GM19455 (cell line): Measurements from ENCODE around the gene TNP2.

Experiments
- ATAC-seq: cut with Tn5 transposase; IDR thresholded peaks from one replicate; pipeline ENCODE4 v1.9.1; 2021; ENCODE audit not compliant: unreplicated experiment

TNP2 gene

GRCh38 chr16:11240636-11241473 lies 28.3 kb downstream of the TNP2 start:
- ATAC-seq: no peak

- ATAC-seq: no peak
Measured at GRCh38 chr16:11239644-11240632, 29.2 kb downstream of the TNP2 start.

GRCh38 chr16:11238272-11239202 lies 30.6 kb downstream of the TNP2 start:
- ATAC-seq: no peak

- ATAC-seq: no peak
Measured at GRCh38 chr16:11236461-11237254, 32.5 kb downstream of the TNP2 start.

- no peak for ATAC-seq
Measured at GRCh38 chr16:11235703-11235991, 33.5 kb downstream of the TNP2 start.

- no peak for ATAC-seq
Measured at GRCh38 chr16:11234884-11235702, 34.0 kb downstream of the TNP2 start.

GRCh38 chr16:11233727-11234376 lies 35.3 kb downstream of the TNP2 start:
- ATAC-seq: no peak

- ATAC-seq: peak; percentile 70
Measured at GRCh38 chr16:11232852-11233726, 36.0 kb downstream of the TNP2 start.

- ATAC-seq: no peak
Measured at GRCh38 chr16:11232302-11232851, 36.7 kb downstream of the TNP2 start.

GRCh38 chr16:11231367-11231970 lies 37.7 kb downstream of the TNP2 start:
- ATAC-seq: no peak

- no peak for ATAC-seq
Measured at GRCh38 chr16:11229906-11230305, 39.2 kb downstream of the TNP2 start.

- no peak for ATAC-seq
Measured at GRCh38 chr16:11229432-11229831, 39.7 kb downstream of the TNP2 start.

- peak; percentile 13 for ATAC-seq
Measured at GRCh38 chr16:11225677-11226549, 43.2 kb downstream of the TNP2 start.

GRCh38 chr16:11224894-11225676 lies 44.0 kb downstream of the TNP2 start:
- peak; percentile 73 for ATAC-seq
